Measurements from ENCODE around the gene GALNT10. TPM values are rescaled to one million over a fixed set of nuclear protein-coding genes. Genes with fewer than 3 reads are reported as not detected.

GALNT10 gene
- total and polyA plus RNA-seq, 9 of the 15 experiments (the other 6 are each of a cell fraction or from before 2014, with no cell fraction given) = 4.6 to 37.1 (median 13.3) TPM

- TF ChIP-seq, protein P1, sequence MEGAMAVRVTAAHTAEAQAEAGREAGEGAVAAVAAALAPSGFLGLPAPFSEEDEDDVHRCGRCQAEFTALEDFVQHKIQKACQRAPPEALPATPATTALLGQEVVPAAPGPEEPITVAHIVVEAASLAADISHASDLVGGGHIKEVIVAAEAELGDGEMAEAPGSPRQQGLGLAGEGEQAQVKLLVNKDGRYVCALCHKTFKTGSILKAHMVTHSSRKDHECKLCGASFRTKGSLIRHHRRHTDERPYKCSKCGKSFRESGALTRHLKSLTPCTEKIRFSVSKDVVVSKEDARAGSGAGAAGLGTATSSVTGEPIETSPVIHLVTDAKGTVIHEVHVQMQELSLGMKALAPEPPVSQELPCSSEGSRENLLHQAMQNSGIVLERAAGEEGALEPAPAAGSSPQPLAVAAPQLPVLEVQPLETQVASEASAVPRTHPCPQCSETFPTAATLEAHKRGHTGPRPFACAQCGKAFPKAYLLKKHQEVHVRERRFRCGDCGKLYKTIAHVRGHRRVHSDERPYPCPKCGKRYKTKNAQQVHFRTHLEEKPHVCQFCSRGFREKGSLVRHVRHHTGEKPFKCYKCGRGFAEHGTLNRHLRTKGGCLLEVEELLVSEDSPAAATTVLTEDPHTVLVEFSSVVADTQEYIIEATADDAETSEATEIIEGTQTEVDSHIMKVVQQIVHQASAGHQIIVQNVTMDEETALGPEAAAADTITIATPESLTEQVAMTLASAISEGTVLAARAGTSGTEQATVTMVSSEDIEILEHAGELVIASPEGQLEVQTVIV (CRISPR knock-in tag; IDR thresholded peaks at IDR 0.05; ENCODE audit: borderline replicate concordance) = no peak
- TF ChIP-seq ZNF384 (IDR thresholded peaks at IDR 0.05; ENCODE audit: low read depth, low read length) = no peak
- TF ChIP-seq RBM14 (IDR thresholded peaks at IDR 0.05; ENCODE audit: borderline replicate concordance, insufficient read depth, low read depth, low read length) = no peak
- TF ChIP-seq, protein P2, sequence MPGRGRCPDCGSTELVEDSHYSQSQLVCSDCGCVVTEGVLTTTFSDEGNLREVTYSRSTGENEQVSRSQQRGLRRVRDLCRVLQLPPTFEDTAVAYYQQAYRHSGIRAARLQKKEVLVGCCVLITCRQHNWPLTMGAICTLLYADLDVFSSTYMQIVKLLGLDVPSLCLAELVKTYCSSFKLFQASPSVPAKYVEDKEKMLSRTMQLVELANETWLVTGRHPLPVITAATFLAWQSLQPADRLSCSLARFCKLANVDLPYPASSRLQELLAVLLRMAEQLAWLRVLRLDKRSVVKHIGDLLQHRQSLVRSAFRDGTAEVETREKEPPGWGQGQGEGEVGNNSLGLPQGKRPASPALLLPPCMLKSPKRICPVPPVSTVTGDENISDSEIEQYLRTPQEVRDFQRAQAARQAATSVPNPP (IDR thresholded peaks at IDR 0.05; ENCODE audit: borderline replicate concordance, insufficient read depth, insufficient read length) = no peak
- TF ChIP-seq SIN3B (IDR thresholded peaks at IDR 0.05; ENCODE audit: low read depth) = no peak
- TF ChIP-seq DDX20 (tag; IDR thresholded peaks at IDR 0.05; ENCODE audit: low read depth) = no peak
- TF ChIP-seq SNAPC5 (CRISPR knock-in tag; IDR thresholded peaks at IDR 0.05) = no peak
- TF ChIP-seq, protein P3, sequence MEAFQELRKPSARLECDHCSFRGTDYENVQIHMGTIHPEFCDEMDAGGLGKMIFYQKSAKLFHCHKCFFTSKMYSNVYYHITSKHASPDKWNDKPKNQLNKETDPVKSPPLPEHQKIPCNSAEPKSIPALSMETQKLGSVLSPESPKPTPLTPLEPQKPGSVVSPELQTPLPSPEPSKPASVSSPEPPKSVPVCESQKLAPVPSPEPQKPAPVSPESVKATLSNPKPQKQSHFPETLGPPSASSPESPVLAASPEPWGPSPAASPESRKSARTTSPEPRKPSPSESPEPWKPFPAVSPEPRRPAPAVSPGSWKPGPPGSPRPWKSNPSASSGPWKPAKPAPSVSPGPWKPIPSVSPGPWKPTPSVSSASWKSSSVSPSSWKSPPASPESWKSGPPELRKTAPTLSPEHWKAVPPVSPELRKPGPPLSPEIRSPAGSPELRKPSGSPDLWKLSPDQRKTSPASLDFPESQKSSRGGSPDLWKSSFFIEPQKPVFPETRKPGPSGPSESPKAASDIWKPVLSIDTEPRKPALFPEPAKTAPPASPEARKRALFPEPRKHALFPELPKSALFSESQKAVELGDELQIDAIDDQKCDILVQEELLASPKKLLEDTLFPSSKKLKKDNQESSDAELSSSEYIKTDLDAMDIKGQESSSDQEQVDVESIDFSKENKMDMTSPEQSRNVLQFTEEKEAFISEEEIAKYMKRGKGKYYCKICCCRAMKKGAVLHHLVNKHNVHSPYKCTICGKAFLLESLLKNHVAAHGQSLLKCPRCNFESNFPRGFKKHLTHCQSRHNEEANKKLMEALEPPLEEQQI (IDR thresholded peaks at IDR 0.05) = no peak
- TF ChIP-seq ZNF655 (CRISPR knock-in tag; IDR thresholded peaks at IDR 0.05) = no peak
- TF ChIP-seq BMI1 (IDR thresholded peaks at IDR 0.05; ENCODE audit: low read length) = no peak
These were observed 218.3 kb downstream of the GALNT10 start (continued) for GRCh38 chr5:154408811-154409210.

All from K562 (cell line).